ENCODE results near the gene PCP2. TPM values are rescaled to one million over a fixed set of nuclear protein-coding genes. Genes with fewer than 3 reads are reported as not detected.

Gene PCP2
- total and polyA plus RNA-seq, 2 of the 13 experiments (the other 11 are each of a cell fraction or from before 2014, with no cell fraction given) = 0.62 TPM; not detected in 1

DNA sequence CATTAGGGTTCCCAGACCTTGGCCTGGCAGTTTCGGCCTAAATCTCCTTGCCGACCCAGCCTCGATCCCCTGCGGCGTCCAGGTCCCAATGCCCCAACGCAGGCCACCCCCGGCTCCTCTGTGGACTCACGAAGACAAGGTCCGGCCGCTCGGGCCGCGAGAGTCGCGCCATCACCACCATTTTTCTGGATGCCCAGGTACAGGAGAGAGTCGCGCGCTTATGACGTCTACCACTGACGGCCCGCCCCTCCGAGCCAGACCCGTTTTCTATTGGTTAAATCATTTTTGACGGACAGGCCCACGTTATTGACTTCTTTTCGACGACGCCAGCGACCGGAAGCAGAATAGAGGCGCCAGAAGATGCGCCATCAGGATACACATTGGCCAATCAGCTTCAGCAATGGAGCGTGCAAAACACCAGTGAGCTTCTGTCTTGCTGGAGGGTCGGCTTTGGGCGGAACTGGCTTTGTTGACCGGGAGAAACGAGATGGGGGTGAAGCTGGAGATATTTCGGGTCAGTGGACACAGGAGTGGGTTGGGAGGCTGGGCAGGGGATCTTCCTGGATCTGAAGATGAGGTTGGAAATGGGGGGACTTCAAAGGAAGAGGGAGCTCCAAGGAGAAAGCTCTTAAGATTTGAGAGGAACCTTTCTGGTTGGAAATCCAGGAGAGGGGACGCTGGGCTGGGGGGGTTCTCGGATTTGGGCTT lies 4.0 kb downstream of the PCP2 start, which contains the start of the genes PET100 and XAB2 (continued):
- TF ChIP-seq YEATS2 (CRISPR knock-in tag; IDR thresholded peaks at IDR 0.05; ENCODE audit: borderline replicate concordance) = peak; percentile 93
- no peak for TF ChIP-seq LCORL (IDR thresholded peaks at IDR 0.05)
- TF ChIP-seq LCORL (CRISPR knock-in tag; IDR thresholded peaks at IDR 0.05) = peak; percentile 37; the same call in 1 of the 2 replicates
- no peak for TF ChIP-seq ZNF329 (CRISPR knock-in tag; IDR thresholded peaks at IDR 0.05; ENCODE audit: low read depth)
- no peak for TF ChIP-seq ZNF256 (CRISPR knock-in tag; conservative IDR thresholded peaks at IDR 0.05)
- TF ChIP-seq, protein P1, sequence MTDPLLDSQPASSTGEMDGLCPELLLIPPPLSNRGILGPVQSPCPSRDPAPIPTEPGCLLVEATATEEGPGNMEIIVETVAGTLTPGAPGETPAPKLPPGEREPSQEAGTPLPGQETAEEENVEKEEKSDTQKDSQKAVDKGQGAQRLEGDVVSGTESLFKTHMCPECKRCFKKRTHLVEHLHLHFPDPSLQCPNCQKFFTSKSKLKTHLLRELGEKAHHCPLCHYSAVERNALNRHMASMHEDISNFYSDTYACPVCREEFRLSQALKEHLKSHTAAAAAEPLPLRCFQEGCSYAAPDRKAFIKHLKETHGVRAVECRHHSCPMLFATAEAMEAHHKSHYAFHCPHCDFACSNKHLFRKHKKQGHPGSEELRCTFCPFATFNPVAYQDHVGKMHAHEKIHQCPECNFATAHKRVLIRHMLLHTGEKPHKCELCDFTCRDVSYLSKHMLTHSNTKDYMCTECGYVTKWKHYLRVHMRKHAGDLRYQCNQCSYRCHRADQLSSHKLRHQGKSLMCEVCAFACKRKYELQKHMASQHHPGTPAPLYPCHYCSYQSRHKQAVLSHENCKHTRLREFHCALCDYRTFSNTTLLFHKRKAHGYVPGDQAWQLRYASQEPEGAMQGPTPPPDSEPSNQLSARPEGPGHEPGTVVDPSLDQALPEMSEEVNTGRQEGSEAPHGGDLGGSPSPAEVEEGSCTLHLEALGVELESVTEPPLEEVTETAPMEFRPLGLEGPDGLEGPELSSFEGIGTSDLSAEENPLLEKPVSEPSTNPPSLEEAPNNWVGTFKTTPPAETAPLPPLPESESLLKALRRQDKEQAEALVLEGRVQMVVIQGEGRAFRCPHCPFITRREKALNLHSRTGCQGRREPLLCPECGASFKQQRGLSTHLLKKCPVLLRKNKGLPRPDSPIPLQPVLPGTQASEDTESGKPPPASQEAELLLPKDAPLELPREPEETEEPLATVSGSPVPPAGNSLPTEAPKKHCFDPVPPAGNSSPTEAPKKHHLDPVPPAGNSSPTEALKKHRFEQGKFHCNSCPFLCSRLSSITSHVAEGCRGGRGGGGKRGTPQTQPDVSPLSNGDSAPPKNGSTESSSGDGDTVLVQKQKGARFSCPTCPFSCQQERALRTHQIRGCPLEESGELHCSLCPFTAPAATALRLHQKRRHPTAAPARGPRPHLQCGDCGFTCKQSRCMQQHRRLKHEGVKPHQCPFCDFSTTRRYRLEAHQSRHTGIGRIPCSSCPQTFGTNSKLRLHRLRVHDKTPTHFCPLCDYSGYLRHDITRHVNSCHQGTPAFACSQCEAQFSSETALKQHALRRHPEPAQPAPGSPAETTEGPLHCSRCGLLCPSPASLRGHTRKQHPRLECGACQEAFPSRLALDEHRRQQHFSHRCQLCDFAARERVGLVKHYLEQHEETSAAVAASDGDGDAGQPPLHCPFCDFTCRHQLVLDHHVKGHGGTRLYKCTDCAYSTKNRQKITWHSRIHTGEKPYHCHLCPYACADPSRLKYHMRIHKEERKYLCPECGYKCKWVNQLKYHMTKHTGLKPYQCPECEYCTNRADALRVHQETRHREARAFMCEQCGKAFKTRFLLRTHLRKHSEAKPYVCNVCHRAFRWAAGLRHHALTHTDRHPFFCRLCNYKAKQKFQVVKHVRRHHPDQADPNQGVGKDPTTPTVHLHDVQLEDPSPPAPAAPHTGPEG (CRISPR knock-in tag; IDR thresholded peaks at IDR 0.05) = peak; percentile 75; the same call in 1 of the 2 replicates
- peak; percentile 52; the same call in 1 of the 2 replicates for TF ChIP-seq HBP1 (CRISPR knock-in tag; IDR thresholded peaks at IDR 0.05; ENCODE audit: low read depth)
- peak; percentile 33; the same call in 1 of the 2 replicates for TF ChIP-seq FOXP1 (IDR thresholded peaks at IDR 0.05)
- no peak for TF ChIP-seq FOXP1 (CRISPR knock-in tag; IDR thresholded peaks at IDR 0.05)
- no peak for TF ChIP-seq ZNF678 (CRISPR knock-in tag; IDR thresholded peaks at IDR 0.05)
- TF ChIP-seq ELF4 (CRISPR knock-in tag; IDR thresholded peaks at IDR 0.05; ENCODE audit: borderline replicate concordance) = peak; percentile 95; the same call in 1 of the 2 replicates
- TF ChIP-seq GPN1 (CRISPR knock-in tag; IDR thresholded peaks at IDR 0.05; ENCODE audit: borderline replicate concordance) = no peak
- no peak for TF ChIP-seq TGIF2 (CRISPR knock-in tag; IDR thresholded peaks at IDR 0.05)
- TF ChIP-seq ZNF251 (CRISPR knock-in tag; IDR thresholded peaks at IDR 0.05) = no peak
- no peak for TF ChIP-seq ZNF101 (CRISPR knock-in tag; IDR thresholded peaks at IDR 0.05; ENCODE audit: borderline replicate concordance, low read depth)
- TF ChIP-seq, protein P2, sequence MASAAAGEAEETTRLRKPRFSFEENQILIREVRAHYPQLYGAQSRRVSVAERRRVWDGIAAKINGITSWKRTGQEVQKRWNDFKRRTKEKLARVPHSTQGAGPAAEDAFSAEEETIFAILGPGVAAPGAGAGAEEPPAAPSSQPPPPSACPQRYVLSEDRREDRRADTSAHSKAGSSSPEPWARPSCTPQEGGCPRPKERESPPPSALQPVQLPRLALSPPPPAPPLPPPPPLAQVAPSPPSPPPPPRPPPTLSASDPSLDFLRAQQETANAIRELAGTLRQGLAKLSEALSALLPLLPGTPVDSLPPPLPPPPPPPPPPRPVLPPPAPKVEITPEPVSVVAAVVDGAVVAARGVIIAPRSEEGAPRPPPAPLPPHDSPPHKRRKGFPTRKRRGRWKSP (CRISPR knock-in tag; IDR thresholded peaks at IDR 0.05) = 0 out of 2 replicates have a peak, but pooled peaks have one; percentile 24
- TF ChIP-seq ZNF282 (IDR thresholded peaks at IDR 0.05; ENCODE audit: partially characterized antibody) = no peak
- TF ChIP-seq ELF1 (CRISPR knock-in tag; IDR thresholded peaks at IDR 0.05) = peak; percentile 95
- TF ChIP-seq ZNF878 (CRISPR knock-in tag; IDR thresholded peaks at IDR 0.05) = no peak
- TF ChIP-seq ZBTB7A (CRISPR knock-in tag; IDR thresholded peaks at IDR 0.05) = no peak
- TF ChIP-seq, protein P3, sequence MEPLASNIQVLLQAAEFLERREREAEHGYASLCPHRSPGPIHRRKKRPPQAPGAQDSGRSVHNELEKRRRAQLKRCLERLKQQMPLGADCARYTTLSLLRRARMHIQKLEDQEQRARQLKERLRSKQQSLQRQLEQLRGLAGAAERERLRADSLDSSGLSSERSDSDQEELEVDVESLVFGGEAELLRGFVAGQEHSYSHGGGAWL (CRISPR knock-in tag; IDR thresholded peaks at IDR 0.05) = peak; percentile 30; the same call in 1 of the 2 replicates
- no peak for TF ChIP-seq ZBTB42 (CRISPR knock-in tag; IDR thresholded peaks at IDR 0.05)
- 0 out of 2 replicates have a peak, but pooled peaks have one; percentile 4 for TF ChIP-seq ZNF451 (CRISPR knock-in tag; IDR thresholded peaks at IDR 0.05)
